GM19328 (cell line): Measurements from ENCODE around the gene RTKN.

Experiments
- ATAC-seq: cut with Tn5 transposase; IDR thresholded peaks from one replicate; pipeline ENCODE4 v1.9.1; 2021; ENCODE audit warnings: mild to moderate bottlenecking, moderate library complexity; ENCODE audit not compliant: unreplicated experiment

The RTKN gene

GRCh38 chr2:74387346-74387745 lies 54.4 kb downstream of the RTKN start:
- ATAC-seq = no peak

GRCh38 chr2:74385396-74385795 lies 56.3 kb downstream of the RTKN start:
- ATAC-seq = no peak

- no peak for ATAC-seq
These were observed 57.7 kb downstream of the RTKN start for GRCh38 chr2:74384051-74384450.

- ATAC-seq = no peak
These were observed 58.5 kb downstream of the RTKN start for GRCh38 chr2:74383254-74383653.

- no peak for ATAC-seq
These were observed 60.0 kb downstream of the RTKN start for GRCh38 chr2:74381751-74382150.

- no peak for ATAC-seq
These were observed 61.6 kb downstream of the RTKN start, which contains the start of gene DCTN1 for GRCh38 chr2:74379851-74380789. Gene DCTN1 (minus strand): TSS chr2:74380311. CDS start chr2:74380037, 274 bp downstream.

- no peak for ATAC-seq
These were observed 63.7 kb downstream of the RTKN start for GRCh38 chr2:74378007-74378406.

GRCh38 chr2:74375838-74376237 lies 65.9 kb downstream of the RTKN start:
- no peak for ATAC-seq
